GM23338 (cell line): ENCODE data around the gene NOP16. TPM values are rescaled to one million over a fixed set of nuclear protein-coding genes. Genes with fewer than 3 reads are reported as not detected.
A peak's percentile ranks its signal among the peaks of the same experiment; 100 is the strongest.

Source experiments
- ATAC-seq: fragments of 200-7000 bp; cut with Tn5 transposase; 3 replicates; pipeline ENCODE4 v1.9.1; 2020
- DNase-seq: peaks from one replicate; pipeline ENCODE4 v3.0.0-alpha.2; 2015; ENCODE audit warnings: low spot score
- H2AFZ ChIP-seq: fragments of 200-600 bp; sonication (generic); 2 replicates; pipeline ENCODE4 v1.8.0; 2016; ENCODE audit warnings: antibody characterized with exemption, mild to moderate bottlenecking, moderate library complexity
- H3F3A ChIP-seq: fragments of 200-600 bp; sonication (generic); replicated peaks from 2 replicates; pipeline ENCODE4 v1.8.0; 2017; ENCODE audit warnings: antibody characterized with exemption, mixed run types, low read depth
- H3K27ac ChIP-seq: fragments of 200-600 bp; sonication (generic); 2 replicates; pipeline ENCODE4 v1.6.1; 2016; ENCODE audit warnings: low read depth
- H3K27me3 ChIP-seq: fragments of 200-600 bp; sonication (generic); 2 replicates; pipeline ENCODE4 v1.8.0; 2016; ENCODE audit warnings: mild to moderate bottlenecking, mixed run types, moderate library complexity; ENCODE audit not compliant: insufficient read depth
- H3K36me3 ChIP-seq: fragments of 200-600 bp; sonication (generic); 2 replicates; pipeline ENCODE4 v1.8.0; 2016; ENCODE audit warnings: mild to moderate bottlenecking; ENCODE audit not compliant: insufficient read depth
- H3K4me1 ChIP-seq: fragments of 200-600 bp; sonication (generic); 2 replicates; pipeline ENCODE4 v1.8.0; 2016; ENCODE audit warnings: mild to moderate bottlenecking, moderate library complexity; ENCODE audit not compliant: insufficient read depth
- H3K4me2 ChIP-seq: fragments of 200-600 bp; sonication (generic); 2 replicates; pipeline ENCODE4 v1.7.1; 2017; ENCODE audit warnings: mixed run types
- H3K4me3 ChIP-seq: fragments of 200-600 bp; sonication (generic); 2 replicates; pipeline ENCODE4 v1.6.1; 2016; ENCODE audit warnings: mixed run types
- H3K79me2 ChIP-seq: fragments of 200-600 bp; sonication (generic); replicated peaks from 2 replicates; pipeline ENCODE4 v1.8.0; 2017; ENCODE audit warnings: mild to moderate bottlenecking; ENCODE audit not compliant: insufficient read depth
- H3K9me2 ChIP-seq: fragments of 200-600 bp; sonication (generic); 2 replicates; pipeline ENCODE4 v1.8.0; 2017; ENCODE audit not compliant: insufficient read depth
- H4K20me1 ChIP-seq: fragments of 200-600 bp; sonication (generic); replicated peaks from 2 replicates; pipeline ENCODE4 v1.8.0; 2017; ENCODE audit warnings: mild to moderate bottlenecking; ENCODE audit not compliant: insufficient read depth
- H3K27ac Mint-ChIP-seq: 2 replicates; pipeline ENCODE4 v1.8.0; 2020; ENCODE audit warnings: inconsistent platforms, mild to moderate bottlenecking, moderate library complexity, mixed read lengths
- H3K27me3 Mint-ChIP-seq: 3 replicates; pipeline ENCODE4 v1.8.0; 2022; ENCODE audit warnings: low read depth, mild to moderate bottlenecking, moderate library complexity, mixed read lengths, inconsistent platforms; ENCODE audit not compliant: insufficient read depth, poor library complexity
- H3K36me3 Mint-ChIP-seq: 3 replicates; pipeline ENCODE4 v1.8.0; 2021; ENCODE audit warnings: low read depth, mild to moderate bottlenecking, inconsistent platforms, moderate library complexity, mixed read lengths
- H3K4me1 Mint-ChIP-seq: 3 replicates; pipeline ENCODE4 v1.8.0; 2020; ENCODE audit warnings: mild to moderate bottlenecking, inconsistent platforms, mixed read lengths
- H3K4me3 Mint-ChIP-seq: 3 replicates; pipeline ENCODE4 v1.8.0; 2021; ENCODE audit warnings: moderate library complexity, mild to moderate bottlenecking, inconsistent platforms, mixed read lengths
- H3K9me3 Mint-ChIP-seq: 3 replicates; pipeline ENCODE4 v1.8.0; 2020; ENCODE audit warnings: moderate library complexity, mild to moderate bottlenecking, inconsistent platforms, mixed read lengths
- ETS1 ChIP-seq: IDR thresholded peaks from 2 replicates; pipeline ENCODE4 v1.6.1; 2016; ENCODE audit warnings: antibody characterized with exemption
- EZH2 ChIP-seq: fragments of 200-600 bp; sonication (generic); IDR thresholded peaks from one replicate; pipeline ENCODE4 v1.8.0; 2017; ENCODE audit warnings: antibody characterized with exemption, mild to moderate bottlenecking, low read depth; ENCODE audit not compliant: unreplicated experiment
- EZH2phosphoT487 ChIP-seq: fragments of 200-600 bp; sonication (generic); IDR thresholded peaks from one replicate; pipeline ENCODE4 v1.8.1; 2018; ENCODE audit warnings: antibody characterized with exemption; ENCODE audit not compliant: unreplicated experiment
- JUNB ChIP-seq: IDR thresholded peaks from one replicate; pipeline ENCODE4 v1.6.1; 2016; ENCODE audit warnings: antibody characterized with exemption; ENCODE audit not compliant: unreplicated experiment
- NANOG ChIP-seq: IDR thresholded peaks from 2 replicates; pipeline ENCODE4 v1.6.1; 2016; ENCODE audit warnings: antibody characterized with exemption, borderline replicate concordance
- ZNF114 ChIP-seq: fragments of 250-450 bp; sonication (Bioruptor Pico); IDR thresholded peaks from 2 replicates; pipeline ENCODE4 v1.5.0; 2020; ENCODE audit warnings: mild to moderate bottlenecking, moderate library complexity
- polyA plus RNA-seq: library from polyadenylated mRNA; unstranded; fragments of >200 nt; fragmentation: Nextera tagmentation; extraction: Ambion mirVana; gene quantifications from 2 replicates; pipeline ENCODE4 v1.2.1, GENCODE V29; 2016
- total RNA-seq: library from RNA; depleted of rRNA; stranded (reverse); fragments of >200 nt; shearing (Covaris generic); gene quantifications from 2 replicates; pipeline ENCODE4 v1.2.3, GENCODE V29; 2014
- TF ChIP-seq, protein P1 (sequence below): IDR thresholded peaks from one replicate; pipeline ENCODE4 v1.6.1; 2018; ENCODE audit warnings: antibody characterized with exemption; ENCODE audit not compliant: unreplicated experiment
- TF ChIP-seq, protein P2 (sequence below), 2 experiments: fragments of 200-600 bp in 1 of 2; sonication (generic) in 1 of 2; conservative IDR thresholded peaks; 2 replicates each; pipeline versions ENCODE4 v1.5.1 to v1.6.1; 2016 to 2017; ENCODE audit warnings: antibody characterized with exemption in 2 of 2, low read depth in 2 of 2, mild to moderate bottlenecking in 2 of 2, moderate library complexity in 1 of 2

Gene NOP16
- total and polyA plus RNA-seq, 2 experiments from 2014 or later: 43.4 to 181 TPM

- TF ChIP-seq NANOG: no peak
- TF ChIP-seq ZNF114 (CRISPR knock-in tag): no peak
- TF ChIP-seq, protein P1, sequence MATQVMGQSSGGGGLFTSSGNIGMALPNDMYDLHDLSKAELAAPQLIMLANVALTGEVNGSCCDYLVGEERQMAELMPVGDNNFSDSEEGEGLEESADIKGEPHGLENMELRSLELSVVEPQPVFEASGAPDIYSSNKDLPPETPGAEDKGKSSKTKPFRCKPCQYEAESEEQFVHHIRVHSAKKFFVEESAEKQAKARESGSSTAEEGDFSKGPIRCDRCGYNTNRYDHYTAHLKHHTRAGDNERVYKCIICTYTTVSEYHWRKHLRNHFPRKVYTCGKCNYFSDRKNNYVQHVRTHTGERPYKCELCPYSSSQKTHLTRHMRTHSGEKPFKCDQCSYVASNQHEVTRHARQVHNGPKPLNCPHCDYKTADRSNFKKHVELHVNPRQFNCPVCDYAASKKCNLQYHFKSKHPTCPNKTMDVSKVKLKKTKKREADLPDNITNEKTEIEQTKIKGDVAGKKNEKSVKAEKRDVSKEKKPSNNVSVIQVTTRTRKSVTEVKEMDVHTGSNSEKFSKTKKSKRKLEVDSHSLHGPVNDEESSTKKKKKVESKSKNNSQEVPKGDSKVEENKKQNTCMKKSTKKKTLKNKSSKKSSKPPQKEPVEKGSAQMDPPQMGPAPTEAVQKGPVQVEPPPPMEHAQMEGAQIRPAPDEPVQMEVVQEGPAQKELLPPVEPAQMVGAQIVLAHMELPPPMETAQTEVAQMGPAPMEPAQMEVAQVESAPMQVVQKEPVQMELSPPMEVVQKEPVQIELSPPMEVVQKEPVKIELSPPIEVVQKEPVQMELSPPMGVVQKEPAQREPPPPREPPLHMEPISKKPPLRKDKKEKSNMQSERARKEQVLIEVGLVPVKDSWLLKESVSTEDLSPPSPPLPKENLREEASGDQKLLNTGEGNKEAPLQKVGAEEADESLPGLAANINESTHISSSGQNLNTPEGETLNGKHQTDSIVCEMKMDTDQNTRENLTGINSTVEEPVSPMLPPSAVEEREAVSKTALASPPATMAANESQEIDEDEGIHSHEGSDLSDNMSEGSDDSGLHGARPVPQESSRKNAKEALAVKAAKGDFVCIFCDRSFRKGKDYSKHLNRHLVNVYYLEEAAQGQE: no peak
- TF ChIP-seq EZH2phosphoT487: no peak
- no peak for TF ChIP-seq ETS1
- TF ChIP-seq EZH2: no peak
These were observed 4.1 kb upstream of the NOP16 start (continued) for GRCh38 chr5:176392526-176392925.

DNA sequence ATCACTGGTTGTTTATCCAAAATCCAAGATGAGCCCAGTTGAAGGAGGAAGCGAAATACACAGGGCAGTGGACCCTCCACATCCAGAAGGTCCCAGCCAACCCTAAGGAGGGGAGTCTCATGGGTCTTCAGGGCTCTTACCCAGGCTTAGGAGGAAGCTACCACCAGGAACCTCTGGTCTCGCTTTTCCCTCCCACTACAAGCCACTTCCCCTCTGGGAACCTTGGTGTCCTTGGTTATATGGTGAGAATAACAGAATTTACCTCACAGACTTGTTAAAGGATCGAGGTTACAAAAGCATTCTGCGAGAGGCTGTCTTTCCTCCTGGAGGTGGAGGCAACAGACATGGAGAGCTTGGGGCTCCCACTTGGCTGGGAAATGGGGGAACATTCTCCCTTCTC, 3.6 kb upstream of the NOP16 start:
- Mint-ChIP-seq H3K4me1 (peaks cover 11% of the 10 kb centered on the region; the same call in 2 of the 3 replicates), H3K27ac (no peak overlapping the region), H3K9me3 (no peaks in the 10 kb centered on the region; the same call in 2 of the 3 replicates), H3K4me3 (no peak overlapping the region), H3K36me3 (peaks cover 24% of the 10 kb centered on the region), H3K27me3 (peaks cover 17% of the 10 kb centered on the region)
- H3K36me3 ChIP-seq: no peaks in the 10 kb centered on the region
- H3K27me3 ChIP-seq: no peaks in the 10 kb centered on the region
- H3K4me3 ChIP-seq: no peak overlapping the region
- ATAC-seq (no peak), DNase-seq (no peak)
- peaks cover 6% of the 10 kb centered on the region; the same call in 1 of the 2 replicates for H3K4me1 ChIP-seq
- TF ChIP-seq JUNB (no peak), ZNF114 (CRISPR knock-in tag) (no peak), NANOG (no peak), EZH2 (no peak)
- H4K20me1 ChIP-seq: peaks cover 4% of the 10 kb centered on the region
- peaks cover 14% of the 10 kb centered on the region for H3K79me2 ChIP-seq
- H2AFZ ChIP-seq: no peak overlapping the region
- H3F3A ChIP-seq: 0 out of 2 replicates have a peak, but pooled peaks cover 2% of the 10 kb centered on the region
- H3K27ac ChIP-seq: no peak overlapping the region
- H3K9me2 ChIP-seq: no peaks in the 10 kb centered on the region
- no peak overlapping the region for H3K4me2 ChIP-seq

- Mint-ChIP-seq H3K27me3 (peaks cover 19% of the 10 kb centered on the region), H3K27ac (no peak overlapping the region), H3K36me3 (peaks cover 29% of the 10 kb centered on the region), H3K4me3 (no peak overlapping the region), H3K9me3 (no peaks in the 10 kb centered on the region; the same call in 2 of the 3 replicates), H3K4me1 (peaks cover 16% of the 10 kb centered on the region; the same call in 2 of the 3 replicates)
- Histone ChIP-seq H3K27me3 (no peaks in the 10 kb centered on the region), H2AFZ (no peak overlapping the region), H3F3A (peaks cover 5% of the 10 kb centered on the region; the same call in 1 of the 2 replicates), H3K36me3 (no peaks in the 10 kb centered on the region; the same call in 1 of the 2 replicates), H3K79me2 (peaks cover 19% of the 10 kb centered on the region), H3K4me2 (no peak overlapping the region), H3K4me3 (no peak overlapping the region), H3K4me1 (peaks cover 9% of the 10 kb centered on the region; the same call in 1 of the 2 replicates), H3K9me2 (no peaks in the 10 kb centered on the region), H4K20me1 (peaks cover 8% of the 10 kb centered on the region), H3K27ac (no peak overlapping the region)
- DNase-seq: peak; percentile 40
- no peak for ATAC-seq
- TF ChIP-seq, protein P2, sequence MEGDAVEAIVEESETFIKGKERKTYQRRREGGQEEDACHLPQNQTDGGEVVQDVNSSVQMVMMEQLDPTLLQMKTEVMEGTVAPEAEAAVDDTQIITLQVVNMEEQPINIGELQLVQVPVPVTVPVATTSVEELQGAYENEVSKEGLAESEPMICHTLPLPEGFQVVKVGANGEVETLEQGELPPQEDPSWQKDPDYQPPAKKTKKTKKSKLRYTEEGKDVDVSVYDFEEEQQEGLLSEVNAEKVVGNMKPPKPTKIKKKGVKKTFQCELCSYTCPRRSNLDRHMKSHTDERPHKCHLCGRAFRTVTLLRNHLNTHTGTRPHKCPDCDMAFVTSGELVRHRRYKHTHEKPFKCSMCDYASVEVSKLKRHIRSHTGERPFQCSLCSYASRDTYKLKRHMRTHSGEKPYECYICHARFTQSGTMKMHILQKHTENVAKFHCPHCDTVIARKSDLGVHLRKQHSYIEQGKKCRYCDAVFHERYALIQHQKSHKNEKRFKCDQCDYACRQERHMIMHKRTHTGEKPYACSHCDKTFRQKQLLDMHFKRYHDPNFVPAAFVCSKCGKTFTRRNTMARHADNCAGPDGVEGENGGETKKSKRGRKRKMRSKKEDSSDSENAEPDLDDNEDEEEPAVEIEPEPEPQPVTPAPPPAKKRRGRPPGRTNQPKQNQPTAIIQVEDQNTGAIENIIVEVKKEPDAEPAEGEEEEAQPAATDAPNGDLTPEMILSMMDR (conservative IDR thresholded peaks at IDR 0.05; ENCODE audit: low read depth in 2 of 2): peak; percentile 30 to 41; a peak in 2 of 4 replicates
- TF ChIP-seq ETS1 (no peak), EZH2 (no peak)
- TF ChIP-seq, protein P1: no peak
These were observed 3.1 kb upstream of the NOP16 start for GRCh38 chr5:176391479-176391878.
